Loucy (cell line): Measurements from ENCODE around the gene COL6A2.

Experiments used
- CTCF ChIP-seq: fragments of 200-600 bp; sonication (generic); conservative IDR thresholded peaks from 2 replicates; pipeline ENCODE4 v1.5.1; 2014; ENCODE audit warnings: mild to moderate bottlenecking, antibody characterized with exemption, low read length
- EZH2phosphoT487 ChIP-seq: fragments of 200-600 bp; IDR thresholded peaks from 2 replicates; pipeline ENCODE4 v1.6.1; 2018; ENCODE audit warnings: antibody characterized with exemption, mild to moderate bottlenecking, moderate library complexity, borderline replicate concordance

GRCh38 chr21:46146856-46147255, 48.9 kb downstream of the COL6A2 start:
- no peak for TF ChIP-seq EZH2phosphoT487
- TF ChIP-seq CTCF, result no peak
